Omental fat pad (tissue), 4 donors: ENCODE data around the gene PABPN1L. TPM values are rescaled to one million over a fixed set of nuclear protein-coding genes. Genes with fewer than 3 reads are reported as not detected.
"Not testable (repeated sequence)": the region's sequence is repeated elsewhere in the genome, so short reads cannot be mapped to it uniquely, and the experiment has no call there.

Experiments used
- ATAC-seq: fragments of 150-250 bp; one replicate; pipeline ENCODE4 v1.9.1; 2016; ENCODE audit warnings: mild to moderate bottlenecking, moderate library complexity; ENCODE audit not compliant: low FRiP score
- DNase-seq: peaks from one replicate; pipeline ENCODE4 v3.0.0-alpha.2; 2019; ENCODE audit warnings: low spot score
- total RNA-seq, 4 donors: library from RNA; depleted of rRNA; stranded (reverse); fragments of >200 nt; gene quantifications; one replicate each; pipeline ENCODE4 v1.1.0, GENCODE V29; 2016
- TF ChIP-seq, protein P1 (sequence below), 3 donors: fragments of 450-650 bp; IDR thresholded peaks; one replicate each; pipeline ENCODE4 v1.5.1; 2016 to 2017; ENCODE audit warnings: antibody characterized with exemption in 3 of 3, mild to moderate bottlenecking in 3 of 3, moderate library complexity in 2 of 3

Gene PABPN1L
- total RNA-seq, 4 donors from 2014 or later, result not detected

DNA sequence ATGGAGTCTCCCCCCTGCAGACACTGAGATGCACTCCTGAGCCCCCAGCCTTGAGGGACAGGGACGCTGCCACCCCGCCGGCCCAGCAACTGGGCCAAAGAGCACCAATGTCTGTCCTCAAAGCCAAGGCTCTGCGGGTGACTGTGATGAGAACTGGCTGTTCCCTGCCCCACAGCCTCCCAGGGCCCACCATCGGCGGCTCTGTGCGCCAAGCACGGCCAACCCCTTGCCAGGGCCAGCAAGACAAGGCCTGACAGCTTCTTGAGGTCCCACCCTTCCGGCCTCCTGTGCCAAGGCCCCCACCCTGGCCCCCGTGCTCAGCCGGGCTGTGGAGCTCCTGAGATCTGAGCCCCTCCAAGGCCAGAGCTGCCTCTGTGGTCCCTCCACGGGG is 34.2 kb upstream of the PABPN1L start:
- no peak for DNase-seq
- TF ChIP-seq, protein P1, sequence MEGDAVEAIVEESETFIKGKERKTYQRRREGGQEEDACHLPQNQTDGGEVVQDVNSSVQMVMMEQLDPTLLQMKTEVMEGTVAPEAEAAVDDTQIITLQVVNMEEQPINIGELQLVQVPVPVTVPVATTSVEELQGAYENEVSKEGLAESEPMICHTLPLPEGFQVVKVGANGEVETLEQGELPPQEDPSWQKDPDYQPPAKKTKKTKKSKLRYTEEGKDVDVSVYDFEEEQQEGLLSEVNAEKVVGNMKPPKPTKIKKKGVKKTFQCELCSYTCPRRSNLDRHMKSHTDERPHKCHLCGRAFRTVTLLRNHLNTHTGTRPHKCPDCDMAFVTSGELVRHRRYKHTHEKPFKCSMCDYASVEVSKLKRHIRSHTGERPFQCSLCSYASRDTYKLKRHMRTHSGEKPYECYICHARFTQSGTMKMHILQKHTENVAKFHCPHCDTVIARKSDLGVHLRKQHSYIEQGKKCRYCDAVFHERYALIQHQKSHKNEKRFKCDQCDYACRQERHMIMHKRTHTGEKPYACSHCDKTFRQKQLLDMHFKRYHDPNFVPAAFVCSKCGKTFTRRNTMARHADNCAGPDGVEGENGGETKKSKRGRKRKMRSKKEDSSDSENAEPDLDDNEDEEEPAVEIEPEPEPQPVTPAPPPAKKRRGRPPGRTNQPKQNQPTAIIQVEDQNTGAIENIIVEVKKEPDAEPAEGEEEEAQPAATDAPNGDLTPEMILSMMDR (IDR thresholded peaks at IDR 0.05), result no peak
- no peak for ATAC-seq

DNA sequence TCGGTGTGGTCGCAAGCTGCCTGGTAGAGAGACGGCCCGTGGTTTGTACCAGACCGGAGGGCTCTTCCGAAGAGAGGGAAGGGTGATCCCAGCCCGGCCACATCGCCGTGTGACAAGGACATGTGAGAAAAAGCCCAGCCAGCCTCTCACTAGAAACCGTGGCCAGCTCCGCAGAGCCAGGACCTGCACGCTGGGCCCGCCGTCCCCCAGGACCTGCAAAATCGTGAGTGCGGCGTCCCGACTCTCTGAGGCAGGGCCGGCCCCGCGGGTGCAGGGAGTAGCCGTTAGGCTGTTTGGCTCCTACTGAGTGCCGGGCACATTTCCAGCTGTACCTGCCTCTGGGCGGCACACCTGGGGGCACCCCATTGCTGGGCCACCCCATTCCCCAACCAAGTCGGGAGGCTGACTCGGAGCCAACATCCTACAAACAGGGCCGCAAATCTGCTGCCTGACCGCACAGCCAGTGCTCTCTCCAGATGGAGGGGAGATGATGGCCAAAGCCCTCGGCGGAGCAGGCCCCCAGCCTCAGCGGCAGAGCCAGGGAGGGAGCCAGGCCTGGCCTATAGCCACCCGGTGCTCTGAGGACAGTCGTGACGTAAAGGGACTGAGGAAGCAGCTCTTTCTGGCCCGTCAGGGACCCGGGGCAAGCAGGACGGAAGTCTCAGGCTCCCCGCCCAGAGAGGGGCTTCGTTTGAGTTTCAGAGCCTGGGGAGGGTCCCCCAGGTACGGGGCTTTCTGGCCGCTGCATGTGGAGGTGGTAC is 33.6 kb upstream of the PABPN1L start:
- ATAC-seq (no peak), DNase-seq (no peak)
- TF ChIP-seq, protein P1 (IDR thresholded peaks at IDR 0.05), result no peak

DNA sequence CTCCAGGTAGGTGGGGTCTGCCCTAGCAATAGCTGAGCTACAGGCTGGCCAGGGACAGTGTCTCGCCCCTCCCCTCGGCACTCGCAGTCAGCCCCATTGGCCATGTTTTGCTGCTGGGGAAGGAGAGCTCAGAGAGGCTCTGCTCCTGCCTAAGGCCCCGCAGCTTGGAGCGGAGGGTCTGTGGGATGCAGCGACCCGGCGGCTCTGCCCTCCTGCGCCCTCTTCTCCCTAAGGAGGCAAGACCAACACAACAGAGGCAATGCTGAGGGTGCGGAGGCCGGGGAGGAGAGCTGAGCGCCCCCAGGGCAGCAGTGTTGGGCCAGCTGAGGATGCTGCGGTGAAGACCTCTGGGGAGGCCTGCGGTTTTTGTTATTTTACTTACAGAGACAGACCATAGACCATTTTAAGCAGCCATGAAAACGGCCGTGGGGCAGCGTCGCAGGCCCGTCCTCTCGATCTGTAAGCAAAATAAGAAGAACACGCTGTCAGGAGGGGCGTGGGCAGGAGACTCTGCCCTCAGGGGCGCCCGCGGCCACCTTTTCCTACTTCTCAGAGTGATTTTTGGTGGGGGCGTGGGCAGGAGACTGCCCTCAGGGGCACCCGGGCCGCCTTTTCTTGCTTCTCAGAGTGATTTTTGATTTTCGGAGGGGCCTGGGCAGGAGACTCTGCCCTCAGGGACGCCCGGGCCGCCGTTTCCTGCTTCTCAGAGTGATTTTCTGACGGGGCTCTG is 31.4 kb upstream of the PABPN1L start:
- ATAC-seq (no peak), DNase-seq (no peak)
- TF ChIP-seq, protein P1 (IDR thresholded peaks at IDR 0.05), result no peak

DNA sequence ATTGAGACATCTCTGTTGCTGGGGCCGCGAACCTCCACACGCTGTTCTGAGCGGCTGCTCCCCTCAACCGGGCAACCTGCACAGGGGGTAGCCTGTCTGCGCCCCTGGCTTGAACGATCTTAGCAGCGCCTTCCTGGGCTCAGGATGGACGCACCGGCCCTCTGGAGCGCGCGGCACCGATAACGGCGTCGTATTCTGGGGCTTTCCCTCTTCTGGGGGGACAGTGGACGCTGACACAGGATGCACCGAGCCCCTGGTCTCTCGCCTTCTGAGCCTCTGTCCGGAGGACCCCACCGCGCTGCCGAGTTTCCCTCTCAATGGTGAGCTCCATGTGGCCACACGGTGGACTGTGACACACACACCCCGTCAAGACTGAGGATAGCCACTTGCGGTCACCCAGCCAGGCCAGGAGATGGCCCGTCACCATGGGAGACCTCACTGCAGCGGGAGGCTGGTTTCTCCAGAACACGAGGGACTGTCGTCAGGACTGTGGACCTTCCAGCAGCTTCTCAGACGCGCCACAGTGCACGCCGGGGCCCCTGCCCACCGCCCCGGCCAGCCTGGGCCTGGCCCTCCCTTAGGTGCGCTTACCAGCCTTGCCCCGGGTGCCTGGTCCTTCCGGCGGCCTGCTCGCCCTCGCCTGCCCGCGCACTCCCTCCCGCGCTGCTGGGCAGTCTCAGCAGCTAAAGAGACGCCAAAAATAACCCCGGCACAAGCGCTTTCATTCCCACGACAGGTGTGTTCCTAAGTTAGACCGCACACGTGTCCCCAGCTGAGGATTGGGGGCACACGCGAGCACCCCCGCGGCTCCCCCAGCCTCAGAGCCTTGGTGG is 30.0 kb upstream of the PABPN1L start:
- TF ChIP-seq, protein P1 (IDR thresholded peaks at IDR 0.05), result no peak
- no peak for ATAC-seq
- DNase-seq, result no peak

DNA sequence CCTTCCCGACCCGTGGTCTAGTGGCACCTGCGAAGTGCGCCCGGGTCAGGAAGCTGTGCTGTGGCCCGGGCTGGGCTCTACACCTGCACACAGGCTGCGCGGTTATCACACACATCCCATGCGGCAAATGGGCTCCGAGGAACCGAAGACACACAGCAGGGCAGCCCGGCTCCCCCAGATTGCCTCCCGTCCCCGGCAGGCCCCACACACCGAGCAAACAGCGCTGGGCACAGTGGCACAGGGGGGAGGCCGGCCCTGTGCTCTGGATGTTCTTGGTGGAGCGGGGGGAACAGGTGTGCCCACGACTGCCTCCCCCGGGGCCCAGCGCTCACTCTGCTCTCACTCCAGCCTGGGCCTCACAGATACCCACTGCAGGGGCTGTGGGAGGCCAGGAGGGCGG is 28.9 kb upstream of the PABPN1L start:
- DNase-seq (no peak), ATAC-seq (no peak)
- TF ChIP-seq, protein P1 (IDR thresholded peaks at IDR 0.05), result no peak

DNA sequence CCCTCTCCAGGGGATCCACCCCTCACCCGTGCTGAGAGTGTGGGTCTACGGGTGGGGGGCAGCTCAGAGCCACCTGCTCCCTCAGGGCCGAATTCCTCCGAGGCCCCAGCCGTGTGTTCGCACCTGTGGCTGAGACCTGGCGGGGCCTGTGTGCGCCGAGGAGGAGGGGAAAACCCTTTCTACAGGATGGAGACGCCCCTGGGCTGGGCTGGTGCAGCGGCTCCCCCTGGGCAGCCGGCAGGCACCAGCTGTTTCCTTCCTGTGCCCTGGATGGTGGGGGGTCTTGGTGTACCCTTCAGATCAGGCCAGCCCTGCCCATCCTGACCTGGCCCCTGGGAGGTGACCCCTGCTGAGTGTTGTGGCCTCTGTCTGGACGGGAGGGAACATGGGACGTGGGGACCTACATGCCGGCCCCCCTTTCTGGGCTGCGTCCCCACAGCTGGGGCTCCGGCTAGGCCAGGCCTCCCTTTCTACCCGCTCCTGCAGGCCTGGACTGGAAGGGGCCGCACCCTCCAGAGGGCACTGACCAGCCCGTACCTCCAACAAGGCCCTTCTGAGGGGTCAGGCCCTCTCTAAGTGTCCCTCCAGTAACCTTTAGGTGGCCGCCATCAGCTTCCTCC is 28.3 kb upstream of the PABPN1L start:
- no peak for ATAC-seq

DNA sequence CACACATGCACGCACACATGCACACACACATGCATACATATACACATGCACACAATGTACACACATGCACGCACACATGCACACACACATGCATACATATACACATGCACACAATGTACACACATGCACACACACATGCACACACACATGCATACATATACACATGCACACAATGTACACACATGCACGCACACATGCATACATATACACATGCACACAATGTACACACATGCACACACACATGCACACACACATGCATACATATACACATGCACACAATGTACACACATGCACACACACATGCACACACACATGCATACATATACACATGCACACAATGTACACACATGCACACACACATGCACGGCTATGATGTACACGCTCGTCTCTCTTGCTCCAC is 27.8 kb upstream of the PABPN1L start:
- ATAC-seq, result not testable (repeated sequence)

More for the DNA sequence above, 28.3 kb upstream of the PABPN1L start:
- DNase-seq, result no peak
- TF ChIP-seq, protein P1 (IDR thresholded peaks at IDR 0.05), result no peak

More for the DNA sequence above, 27.8 kb upstream of the PABPN1L start:
- DNase-seq, result not testable (repeated sequence)
